Measurements from ENCODE around the gene DND1.

DNA sequence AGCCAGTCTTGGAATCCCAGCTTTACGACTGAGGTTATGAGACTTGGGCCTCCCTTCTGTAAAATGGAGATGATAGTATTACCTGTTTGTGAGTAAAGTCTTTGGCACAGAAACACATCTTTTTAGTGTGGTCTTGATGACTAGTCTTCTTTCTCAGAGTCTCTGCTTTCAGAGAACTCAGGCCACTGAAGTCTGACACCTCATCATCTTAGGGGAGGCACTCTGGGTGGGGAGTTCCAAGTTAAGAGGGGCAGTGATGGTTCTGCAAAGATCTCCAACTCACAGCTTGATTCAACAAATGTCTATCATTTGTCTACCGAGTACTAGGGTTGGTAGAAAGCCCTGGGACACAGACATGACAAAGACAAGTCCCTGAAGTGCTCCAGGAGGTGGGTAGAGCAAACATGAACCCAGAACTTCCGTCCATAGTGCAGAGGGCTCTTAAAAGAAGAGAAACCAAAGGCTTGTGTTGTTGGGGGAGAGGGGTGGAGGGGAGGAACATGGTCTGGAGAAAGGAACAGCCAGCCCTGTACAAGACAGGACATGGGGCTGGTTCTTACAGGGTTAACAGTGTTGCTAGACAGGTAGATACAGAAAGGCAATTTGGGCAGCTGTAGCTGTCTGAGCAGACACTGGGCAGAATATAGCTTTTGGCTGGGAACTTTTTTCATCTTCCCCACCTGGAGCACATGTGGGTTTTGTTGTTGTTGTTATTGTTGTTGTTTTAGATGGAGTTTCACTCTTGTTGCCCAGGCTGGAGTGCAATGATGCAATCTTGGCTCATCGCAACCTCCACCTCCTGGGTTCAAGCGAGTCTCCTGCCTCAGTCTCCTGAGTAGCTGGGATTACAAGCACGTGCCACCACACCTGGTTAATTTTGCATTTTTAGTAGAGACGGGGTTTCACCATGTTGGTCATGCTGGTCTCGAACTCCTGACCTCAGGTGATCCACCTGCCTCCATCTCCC lies 37.8 kb downstream of the DND1 start:
- TF ChIP-seq, protein P1, sequence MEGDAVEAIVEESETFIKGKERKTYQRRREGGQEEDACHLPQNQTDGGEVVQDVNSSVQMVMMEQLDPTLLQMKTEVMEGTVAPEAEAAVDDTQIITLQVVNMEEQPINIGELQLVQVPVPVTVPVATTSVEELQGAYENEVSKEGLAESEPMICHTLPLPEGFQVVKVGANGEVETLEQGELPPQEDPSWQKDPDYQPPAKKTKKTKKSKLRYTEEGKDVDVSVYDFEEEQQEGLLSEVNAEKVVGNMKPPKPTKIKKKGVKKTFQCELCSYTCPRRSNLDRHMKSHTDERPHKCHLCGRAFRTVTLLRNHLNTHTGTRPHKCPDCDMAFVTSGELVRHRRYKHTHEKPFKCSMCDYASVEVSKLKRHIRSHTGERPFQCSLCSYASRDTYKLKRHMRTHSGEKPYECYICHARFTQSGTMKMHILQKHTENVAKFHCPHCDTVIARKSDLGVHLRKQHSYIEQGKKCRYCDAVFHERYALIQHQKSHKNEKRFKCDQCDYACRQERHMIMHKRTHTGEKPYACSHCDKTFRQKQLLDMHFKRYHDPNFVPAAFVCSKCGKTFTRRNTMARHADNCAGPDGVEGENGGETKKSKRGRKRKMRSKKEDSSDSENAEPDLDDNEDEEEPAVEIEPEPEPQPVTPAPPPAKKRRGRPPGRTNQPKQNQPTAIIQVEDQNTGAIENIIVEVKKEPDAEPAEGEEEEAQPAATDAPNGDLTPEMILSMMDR (IDR thresholded peaks at IDR 0.05; ENCODE audit: low read depth, low read length, missing input control) = no peak
- TF ChIP-seq SP1 (IDR thresholded peaks at IDR 0.05) (no peak), JUND (IDR thresholded peaks at IDR 0.05) (no peak)
- TF ChIP-seq, protein P2, sequence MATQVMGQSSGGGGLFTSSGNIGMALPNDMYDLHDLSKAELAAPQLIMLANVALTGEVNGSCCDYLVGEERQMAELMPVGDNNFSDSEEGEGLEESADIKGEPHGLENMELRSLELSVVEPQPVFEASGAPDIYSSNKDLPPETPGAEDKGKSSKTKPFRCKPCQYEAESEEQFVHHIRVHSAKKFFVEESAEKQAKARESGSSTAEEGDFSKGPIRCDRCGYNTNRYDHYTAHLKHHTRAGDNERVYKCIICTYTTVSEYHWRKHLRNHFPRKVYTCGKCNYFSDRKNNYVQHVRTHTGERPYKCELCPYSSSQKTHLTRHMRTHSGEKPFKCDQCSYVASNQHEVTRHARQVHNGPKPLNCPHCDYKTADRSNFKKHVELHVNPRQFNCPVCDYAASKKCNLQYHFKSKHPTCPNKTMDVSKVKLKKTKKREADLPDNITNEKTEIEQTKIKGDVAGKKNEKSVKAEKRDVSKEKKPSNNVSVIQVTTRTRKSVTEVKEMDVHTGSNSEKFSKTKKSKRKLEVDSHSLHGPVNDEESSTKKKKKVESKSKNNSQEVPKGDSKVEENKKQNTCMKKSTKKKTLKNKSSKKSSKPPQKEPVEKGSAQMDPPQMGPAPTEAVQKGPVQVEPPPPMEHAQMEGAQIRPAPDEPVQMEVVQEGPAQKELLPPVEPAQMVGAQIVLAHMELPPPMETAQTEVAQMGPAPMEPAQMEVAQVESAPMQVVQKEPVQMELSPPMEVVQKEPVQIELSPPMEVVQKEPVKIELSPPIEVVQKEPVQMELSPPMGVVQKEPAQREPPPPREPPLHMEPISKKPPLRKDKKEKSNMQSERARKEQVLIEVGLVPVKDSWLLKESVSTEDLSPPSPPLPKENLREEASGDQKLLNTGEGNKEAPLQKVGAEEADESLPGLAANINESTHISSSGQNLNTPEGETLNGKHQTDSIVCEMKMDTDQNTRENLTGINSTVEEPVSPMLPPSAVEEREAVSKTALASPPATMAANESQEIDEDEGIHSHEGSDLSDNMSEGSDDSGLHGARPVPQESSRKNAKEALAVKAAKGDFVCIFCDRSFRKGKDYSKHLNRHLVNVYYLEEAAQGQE (IDR thresholded peaks at IDR 0.05) = no peak
- TF ChIP-seq, protein P3, sequence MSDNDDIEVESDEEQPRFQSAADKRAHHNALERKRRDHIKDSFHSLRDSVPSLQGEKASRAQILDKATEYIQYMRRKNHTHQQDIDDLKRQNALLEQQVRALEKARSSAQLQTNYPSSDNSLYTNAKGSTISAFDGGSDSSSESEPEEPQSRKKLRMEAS (IDR thresholded peaks at IDR 0.05) = no peak

Data from liver (tissue), 3 donors.